Calu3 (cell line): ENCODE measurements around the gene RALGPS1. TPM values are rescaled to one million over a fixed set of nuclear protein-coding genes. Genes with fewer than 3 reads are reported as not detected.

ENCODE experiments used
- BruUV-seq: library from RNA; stranded (reverse); fragments of 400-500 nt; replicated peaks from 2 replicates; lab custom pipeline; 2021; lab: Mats Ljungman, UMichigan
- CTCF ChIA-PET: fragments of 300-600 bp; sonication (Branson Sonifier 250); formaldehyde crosslinking; loops from one replicate; lab custom pipeline; 2022; ENCODE audit warnings: antibody characterized with exemption; lab: Charles Lee
- DNase-seq: peaks from one replicate; pipeline ENCODE4 v3.0.0; 2022
- H3K27ac Mint-ChIP-seq: one replicate; pipeline ENCODE4 v1.8.0; 2022; ENCODE audit warnings: mixed read lengths; ENCODE audit not compliant: unreplicated experiment
- H3K27me3 Mint-ChIP-seq: one replicate; pipeline ENCODE4 v1.8.0; 2022; ENCODE audit warnings: mixed read lengths; ENCODE audit not compliant: unreplicated experiment
- H3K36me3 Mint-ChIP-seq: one replicate; pipeline ENCODE4 v1.8.0; 2022; ENCODE audit warnings: mild to moderate bottlenecking, moderate library complexity, mixed read lengths; ENCODE audit not compliant: insufficient read depth, unreplicated experiment
- H3K4me1 Mint-ChIP-seq: one replicate; pipeline ENCODE4 v1.8.0; 2022; ENCODE audit warnings: mild to moderate bottlenecking, low read depth, mixed read lengths; ENCODE audit not compliant: unreplicated experiment
- H3K4me3 Mint-ChIP-seq: one replicate; pipeline ENCODE4 v1.8.0; 2022; ENCODE audit warnings: mild to moderate bottlenecking, low read depth, moderate library complexity, mixed read lengths; ENCODE audit not compliant: unreplicated experiment
- H3K9me3 Mint-ChIP-seq: one replicate; pipeline ENCODE4 v1.8.0; 2022; ENCODE audit warnings: low read depth, mixed read lengths; ENCODE audit not compliant: unreplicated experiment
- intact Hi-C: fragments of 100-400 bp; cut with micrococcal nuclease; formaldehyde crosslinking; loops from one replicate; pipeline ENCODE4 v1.10.0; 2022; ENCODE audit not compliant: unreplicated experiment
- total RNA-seq: library from RNA; stranded (reverse); gene quantifications from 2 replicates; pipeline ENCODE4 v1.2.3, GENCODE V29; 2022
- TF ChIP-seq, protein P1 (sequence below): fragments of 200-600 bp; IDR thresholded peaks from one replicate; pipeline ENCODE4 v1.8.0; 2022; ENCODE audit warnings: antibody characterized with exemption; ENCODE audit not compliant: unreplicated experiment

RALGPS1 gene
- total RNA-seq, 1 experiment from 2014 or later = 8.3 TPM

DNA sequence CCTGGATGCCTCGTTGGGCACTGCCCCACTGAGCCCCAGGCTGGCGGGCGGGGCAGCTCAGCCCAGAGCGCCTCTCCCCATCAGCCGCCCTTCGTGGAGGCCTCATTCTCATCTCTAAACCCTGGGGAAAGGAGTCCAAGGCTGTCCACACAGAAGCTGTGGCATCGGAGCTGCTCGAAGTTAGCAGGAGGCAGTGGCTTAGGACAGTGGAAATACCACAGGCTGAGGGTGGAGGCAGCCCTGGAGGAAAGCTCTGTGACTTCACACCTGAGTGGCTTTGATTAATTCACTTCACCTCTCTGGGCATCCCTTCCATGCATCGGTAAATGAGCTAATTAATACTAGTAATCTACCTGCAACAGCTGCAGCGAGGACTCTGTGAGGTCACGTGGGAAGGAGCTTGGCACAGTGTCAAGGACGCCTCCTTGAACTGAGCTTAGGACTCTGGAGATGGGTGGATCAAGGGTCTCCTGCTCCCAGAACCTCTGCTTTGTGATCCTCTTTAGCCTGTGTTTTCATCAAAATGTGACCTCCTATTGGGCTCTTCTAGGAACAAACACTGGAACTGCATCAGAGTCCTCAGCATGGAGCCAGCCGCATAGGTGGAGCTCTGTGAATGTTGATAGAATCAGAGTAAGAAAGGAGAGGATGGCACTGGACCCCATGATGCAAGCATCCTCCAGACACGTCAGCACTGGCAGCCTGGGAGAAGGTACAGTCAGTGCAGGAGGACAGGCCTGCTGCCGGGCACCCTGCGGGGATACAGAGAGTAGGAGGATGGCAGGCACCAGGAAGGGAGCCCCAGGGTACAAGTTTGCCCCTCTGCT, 208.7 kb downstream of the RALGPS1 start:
- peaks cover 37% of the 10 kb centered on the region for H3K27me3 Mint-ChIP-seq
- no TSS peak for BruUV-seq
- no peaks in the 10 kb centered on the region for H3K36me3 Mint-ChIP-seq
- no peaks in the 10 kb centered on the region for H3K4me1 Mint-ChIP-seq
- no peak overlapping the region for H3K4me3 Mint-ChIP-seq
- TF ChIP-seq, protein P1, sequence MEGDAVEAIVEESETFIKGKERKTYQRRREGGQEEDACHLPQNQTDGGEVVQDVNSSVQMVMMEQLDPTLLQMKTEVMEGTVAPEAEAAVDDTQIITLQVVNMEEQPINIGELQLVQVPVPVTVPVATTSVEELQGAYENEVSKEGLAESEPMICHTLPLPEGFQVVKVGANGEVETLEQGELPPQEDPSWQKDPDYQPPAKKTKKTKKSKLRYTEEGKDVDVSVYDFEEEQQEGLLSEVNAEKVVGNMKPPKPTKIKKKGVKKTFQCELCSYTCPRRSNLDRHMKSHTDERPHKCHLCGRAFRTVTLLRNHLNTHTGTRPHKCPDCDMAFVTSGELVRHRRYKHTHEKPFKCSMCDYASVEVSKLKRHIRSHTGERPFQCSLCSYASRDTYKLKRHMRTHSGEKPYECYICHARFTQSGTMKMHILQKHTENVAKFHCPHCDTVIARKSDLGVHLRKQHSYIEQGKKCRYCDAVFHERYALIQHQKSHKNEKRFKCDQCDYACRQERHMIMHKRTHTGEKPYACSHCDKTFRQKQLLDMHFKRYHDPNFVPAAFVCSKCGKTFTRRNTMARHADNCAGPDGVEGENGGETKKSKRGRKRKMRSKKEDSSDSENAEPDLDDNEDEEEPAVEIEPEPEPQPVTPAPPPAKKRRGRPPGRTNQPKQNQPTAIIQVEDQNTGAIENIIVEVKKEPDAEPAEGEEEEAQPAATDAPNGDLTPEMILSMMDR = no peak
- H3K27ac Mint-ChIP-seq = no peak overlapping the region
- intact Hi-C loops = no loop called here
- H3K9me3 Mint-ChIP-seq = no peaks in the 10 kb centered on the region
- CTCF ChIA-PET = no interaction called here
- DNase-seq = no peak

DNA sequence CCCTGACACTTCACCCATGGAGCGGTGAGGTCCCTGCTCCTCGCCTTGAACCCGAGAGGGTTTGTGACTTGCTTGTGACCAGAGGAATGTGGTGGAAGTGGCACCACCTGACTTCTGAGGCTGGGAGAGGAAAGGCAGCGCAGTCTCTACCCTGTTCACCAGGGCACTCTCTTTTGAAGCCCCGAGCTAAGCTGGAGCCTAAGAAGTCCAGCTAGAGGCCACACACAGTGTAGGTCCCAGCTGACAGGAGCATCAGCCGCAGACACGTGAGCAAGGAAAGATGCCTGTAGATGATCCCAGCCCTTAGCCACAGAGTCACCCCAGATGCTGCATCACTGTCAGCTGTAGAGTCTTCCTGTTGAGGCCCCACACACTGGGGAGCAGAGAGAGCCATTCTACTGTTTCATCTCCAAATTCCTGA, 209.5 kb downstream of the RALGPS1 start:
- H3K9me3 Mint-ChIP-seq = no peaks in the 10 kb centered on the region
- intact Hi-C loops = no loop called here
- no peak for DNase-seq
- no TSS peak for BruUV-seq
- H3K27ac Mint-ChIP-seq = no peak overlapping the region
- H3K4me1 Mint-ChIP-seq = no peaks in the 10 kb centered on the region
- no peak overlapping the region for H3K4me3 Mint-ChIP-seq
- no peaks in the 10 kb centered on the region for H3K36me3 Mint-ChIP-seq
- TF ChIP-seq, protein P1 = no peak
- H3K27me3 Mint-ChIP-seq = peaks cover 37% of the 10 kb centered on the region
- CTCF ChIA-PET = no interaction called here

DNA sequence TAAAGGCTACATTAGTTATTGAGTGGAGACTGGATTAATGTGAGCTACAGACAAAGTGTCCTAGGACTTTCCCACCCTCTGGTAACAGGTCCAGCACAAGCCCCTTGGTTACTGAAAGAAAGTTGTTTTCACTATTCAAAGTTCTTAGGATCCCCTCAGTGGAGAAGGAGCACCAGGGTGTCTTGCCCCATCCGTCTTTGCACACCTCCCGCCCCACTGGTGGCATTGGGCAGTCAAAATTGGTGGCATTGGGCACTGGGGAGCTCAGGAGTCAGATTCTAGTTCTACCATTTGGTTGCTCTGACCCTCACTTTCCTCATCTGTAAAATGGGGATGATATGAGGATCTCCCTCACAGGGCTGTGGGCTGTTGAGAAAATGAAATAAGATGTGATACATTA, 210.2 kb downstream of the RALGPS1 start:
- Mint-ChIP-seq H3K27ac (no peak overlapping the region), H3K4me3 (no peak overlapping the region), H3K36me3 (no peaks in the 10 kb centered on the region), H3K9me3 (no peaks in the 10 kb centered on the region), H3K27me3 (peaks cover 37% of the 10 kb centered on the region), H3K4me1 (no peaks in the 10 kb centered on the region)
- no TSS peak for BruUV-seq
- CTCF ChIA-PET = no interaction called here
- no peak for DNase-seq
- TF ChIP-seq, protein P1 = no peak
- intact Hi-C loops = no loop called here

DNA sequence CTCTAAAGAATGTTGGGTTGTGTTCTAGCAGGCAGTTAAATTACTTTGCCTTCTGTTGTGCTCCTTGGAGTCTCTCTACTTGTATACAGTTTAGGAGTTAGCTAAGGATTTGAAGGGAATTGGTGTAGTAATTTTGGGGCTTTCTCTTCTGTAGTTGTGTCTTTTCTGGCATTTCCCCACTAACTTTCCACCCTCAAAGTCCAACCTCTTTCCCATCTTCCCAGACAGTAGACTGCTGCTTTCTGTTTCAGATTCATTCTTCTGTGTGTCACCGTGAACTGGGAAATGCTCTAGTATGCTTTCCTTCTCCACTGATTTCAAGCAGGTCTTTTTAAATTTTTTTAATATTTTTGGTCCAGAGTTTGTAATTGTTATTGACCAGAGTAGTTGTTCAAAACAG, 212.4 kb downstream of the RALGPS1 start:
- H3K9me3 Mint-ChIP-seq = no peaks in the 10 kb centered on the region
- no peaks in the 10 kb centered on the region for H3K36me3 Mint-ChIP-seq
- H3K27ac Mint-ChIP-seq = no peak overlapping the region
- TF ChIP-seq, protein P1 = no peak
- BruUV-seq = no TSS peak
- no peak overlapping the region for H3K4me3 Mint-ChIP-seq
- DNase-seq = no peak
- H3K4me1 Mint-ChIP-seq = no peaks in the 10 kb centered on the region
- intact Hi-C loops = no loop called here
- CTCF ChIA-PET = no interaction called here
- peaks cover 37% of the 10 kb centered on the region for H3K27me3 Mint-ChIP-seq
